DND-41 (cell line): ENCODE results near the gene MFSD11.

ENCODE experiments used
- ATAC-seq: fragments of 200-7000 bp; cut with Tn5 transposase; 3 replicates; pipeline ENCODE4 v1.9.1; 2021; ENCODE audit warnings: low read depth; ENCODE audit not compliant: insufficient read depth
- DNase-seq: peaks from one replicate; pipeline ENCODE4 v3.0.0-alpha.2; 2020
- H2AFZ ChIP-seq: 2 replicates; pipeline ENCODE4 v1.6.0; 2012; ENCODE audit warnings: low read depth, low read length
- H3K27ac ChIP-seq: 2 replicates; pipeline ENCODE4 v1.5.1; 2012; ENCODE audit warnings: low read length, inconsistent platforms
- H3K27me3 ChIP-seq: fragments of 200-600 bp; sonication (generic); 2 replicates; pipeline ENCODE4 v1.6.0; 2012; ENCODE audit warnings: low read length, mild to moderate bottlenecking, inconsistent platforms; ENCODE audit not compliant: insufficient read depth, poor library complexity
- H3K36me3 ChIP-seq: 2 replicates; pipeline ENCODE4 v1.5.1; 2012; ENCODE audit warnings: low read length, inconsistent platforms; ENCODE audit not compliant: insufficient read depth
- H3K4me1 ChIP-seq: 2 replicates; pipeline ENCODE4 v1.5.1; 2012; ENCODE audit warnings: mild to moderate bottlenecking, low read length; ENCODE audit not compliant: insufficient read depth
- H3K4me2 ChIP-seq: 2 replicates; pipeline ENCODE4 v1.6.0; 2012; ENCODE audit warnings: mild to moderate bottlenecking, moderate library complexity, low read length, inconsistent platforms; ENCODE audit not compliant: insufficient read depth
- H3K4me3 ChIP-seq, 2 experiments: fragments of 200-600 bp in 1 of 2; shearing (Covaris generic) in 1 of 2; 2 replicates each; pipeline ENCODE4 v1.5.1; 2012 to 2016; ENCODE audit warnings: inconsistent platforms in 2 of 2, low read length in 2 of 2, mild to moderate bottlenecking in 2 of 2, low read depth in 1 of 2, moderate library complexity in 1 of 2
- H3K79me2 ChIP-seq: 2 replicates; pipeline ENCODE4 v1.6.0; 2012; ENCODE audit warnings: low read length, inconsistent platforms; ENCODE audit not compliant: insufficient read depth
- H3K9ac ChIP-seq: 2 replicates; pipeline ENCODE4 v1.6.0; 2012; ENCODE audit warnings: low read depth, mild to moderate bottlenecking, inconsistent platforms, low read length, moderate library complexity
- H3K9me3 ChIP-seq: 2 replicates; pipeline ENCODE4 v1.5.1; 2012; ENCODE audit warnings: low read length, moderate library complexity, mild to moderate bottlenecking, inconsistent platforms; ENCODE audit not compliant: insufficient read depth, severe bottlenecking
- H4K20me1 ChIP-seq: 2 replicates; pipeline ENCODE4 v1.6.0; 2012; ENCODE audit warnings: low read length; ENCODE audit not compliant: insufficient read depth
- EZH2 ChIP-seq: IDR thresholded peaks from 3 replicates; pipeline ENCODE4 v1.6.1; 2012; ENCODE audit warnings: borderline replicate concordance, low read depth, mild to moderate bottlenecking, moderate library complexity, low read length, inconsistent platforms; ENCODE audit not compliant: severe bottlenecking
- TF ChIP-seq, protein P1 (sequence below): IDR thresholded peaks from 2 replicates; pipeline ENCODE4 v1.5.1; 2012; ENCODE audit warnings: borderline replicate concordance, low read length, moderate library complexity, mild to moderate bottlenecking; ENCODE audit not compliant: poor library complexity, severe bottlenecking; ENCODE audit errors: extremely low read depth

Gene MFSD11

DNA sequence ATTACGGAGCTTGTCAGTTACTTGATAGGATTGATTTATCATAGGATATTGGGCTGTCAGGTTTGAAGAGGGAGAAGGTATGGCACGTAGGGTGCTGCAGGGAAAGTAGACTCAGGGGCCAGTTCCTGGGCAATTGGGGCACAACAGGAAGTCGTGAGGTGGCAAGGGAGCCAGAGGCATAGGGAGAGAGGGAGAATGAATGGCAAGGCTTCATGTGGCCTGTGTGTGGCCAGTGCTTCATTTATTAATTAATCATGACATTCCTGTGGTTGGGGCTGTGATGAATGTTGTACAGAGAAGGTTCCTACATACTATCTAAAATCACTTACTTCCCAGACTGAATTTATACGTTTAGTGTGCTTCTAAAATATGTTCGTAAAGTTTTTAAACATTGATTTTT is 19.3 kb downstream of the MFSD11 start:
- no peak overlapping the region for H3K27ac ChIP-seq
- H3K9ac ChIP-seq, result no peak overlapping the region
- H2AFZ ChIP-seq, result no peak overlapping the region
- H3K79me2 ChIP-seq, result no peaks in the 10 kb centered on the region
- no peak overlapping the region for H3K4me3 ChIP-seq
- ATAC-seq, result no peak
- no peak overlapping the region for H3K4me2 ChIP-seq
- no peaks in the 10 kb centered on the region for H3K9me3 ChIP-seq
- no peaks in the 10 kb centered on the region for H4K20me1 ChIP-seq
- no peaks in the 10 kb centered on the region for H3K27me3 ChIP-seq
- H3K4me1 ChIP-seq, result peaks cover 20% of the 10 kb centered on the region
- TF ChIP-seq EZH2, result no peak
- TF ChIP-seq, protein P1, sequence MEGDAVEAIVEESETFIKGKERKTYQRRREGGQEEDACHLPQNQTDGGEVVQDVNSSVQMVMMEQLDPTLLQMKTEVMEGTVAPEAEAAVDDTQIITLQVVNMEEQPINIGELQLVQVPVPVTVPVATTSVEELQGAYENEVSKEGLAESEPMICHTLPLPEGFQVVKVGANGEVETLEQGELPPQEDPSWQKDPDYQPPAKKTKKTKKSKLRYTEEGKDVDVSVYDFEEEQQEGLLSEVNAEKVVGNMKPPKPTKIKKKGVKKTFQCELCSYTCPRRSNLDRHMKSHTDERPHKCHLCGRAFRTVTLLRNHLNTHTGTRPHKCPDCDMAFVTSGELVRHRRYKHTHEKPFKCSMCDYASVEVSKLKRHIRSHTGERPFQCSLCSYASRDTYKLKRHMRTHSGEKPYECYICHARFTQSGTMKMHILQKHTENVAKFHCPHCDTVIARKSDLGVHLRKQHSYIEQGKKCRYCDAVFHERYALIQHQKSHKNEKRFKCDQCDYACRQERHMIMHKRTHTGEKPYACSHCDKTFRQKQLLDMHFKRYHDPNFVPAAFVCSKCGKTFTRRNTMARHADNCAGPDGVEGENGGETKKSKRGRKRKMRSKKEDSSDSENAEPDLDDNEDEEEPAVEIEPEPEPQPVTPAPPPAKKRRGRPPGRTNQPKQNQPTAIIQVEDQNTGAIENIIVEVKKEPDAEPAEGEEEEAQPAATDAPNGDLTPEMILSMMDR, result no peak
- peaks cover 31% of the 10 kb centered on the region for H3K36me3 ChIP-seq
- no peak for DNase-seq

DNA sequence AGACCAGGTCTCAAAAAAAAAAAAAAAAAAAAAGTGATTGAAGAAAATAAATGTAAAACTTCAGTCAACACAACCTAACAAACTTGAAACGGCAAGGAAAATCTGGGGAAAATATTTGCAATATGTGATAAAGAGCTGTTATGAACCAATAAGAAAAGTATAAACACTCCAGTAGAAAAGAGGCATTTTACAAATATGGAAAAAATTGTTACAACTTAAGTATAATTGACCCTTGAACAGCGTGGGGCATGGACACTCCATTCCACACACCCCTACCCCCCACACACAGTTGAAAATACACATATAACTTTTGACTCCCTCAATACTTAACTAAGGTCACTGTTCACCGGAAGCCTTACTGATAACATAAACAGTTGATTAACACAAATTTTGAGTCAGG is 20.7 kb downstream of the MFSD11 start:
- Histone ChIP-seq H3K79me2 (no peaks in the 10 kb centered on the region), H3K36me3 (peaks cover 28% of the 10 kb centered on the region), H4K20me1 (no peaks in the 10 kb centered on the region)

DNA sequence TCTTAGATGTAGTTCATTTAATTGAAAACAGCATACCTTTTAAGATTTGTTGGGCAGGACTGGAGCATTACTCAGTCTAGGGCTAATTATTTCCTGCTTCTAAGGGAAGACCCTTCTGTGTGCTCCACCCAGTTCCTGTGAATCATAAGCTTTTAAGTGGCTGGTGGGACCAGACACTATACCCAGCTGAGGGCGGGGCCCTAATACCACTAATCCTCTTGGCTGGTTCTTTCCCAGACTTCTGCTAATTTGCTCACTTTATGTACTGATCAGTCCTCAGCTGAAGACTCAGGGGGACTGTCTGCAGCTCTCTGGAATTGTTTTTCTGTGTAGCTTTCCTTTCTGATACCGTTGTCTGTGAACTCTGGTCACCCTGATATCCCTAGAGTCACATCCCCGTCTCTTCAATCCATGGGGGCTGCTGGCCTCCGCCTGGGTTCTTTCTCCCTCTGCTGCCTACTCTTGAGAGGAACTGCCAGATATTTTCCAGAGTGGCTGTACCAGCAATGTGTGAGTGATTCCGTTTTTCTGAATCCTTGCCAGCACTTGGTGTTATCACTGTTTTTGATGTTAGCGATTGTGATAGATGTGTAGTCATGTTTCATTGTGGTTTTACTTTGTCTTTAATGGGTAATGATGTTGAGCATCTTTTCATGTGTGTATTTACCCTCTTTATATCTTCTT is 35.1 kb downstream of the MFSD11 start:
- Histone ChIP-seq H3K9ac (peak overlapping the region; percentile 36; the same call in 1 of the 2 replicates), H3K27me3 (no peaks in the 10 kb centered on the region), H3K79me2 (no peaks in the 10 kb centered on the region), H2AFZ (peak overlapping the region; percentile 61), H3K4me2 (peak overlapping the region; percentile 45), H3K4me1 (peaks cover 17% of the 10 kb centered on the region), H4K20me1 (no peaks in the 10 kb centered on the region), H3K36me3 (peaks cover 40% of the 10 kb centered on the region), H3K4me3 (peak overlapping the region in 1 of 2 experiments; percentile 45; a peak in 2 of 4 replicates), H3K9me3 (no peaks in the 10 kb centered on the region), H3K27ac (peak overlapping the region; percentile 64)
- TF ChIP-seq, protein P1, result no peak
- no peak for TF ChIP-seq EZH2
- DNase-seq (peak; percentile 78), ATAC-seq (peak; percentile 100)

More for the DNA sequence above, 20.7 kb downstream of the MFSD11 start:
- no peak overlapping the region for H3K27ac ChIP-seq
- DNase-seq (no peak), ATAC-seq (no peak)
- H2AFZ ChIP-seq, result no peak overlapping the region
- H3K9ac ChIP-seq, result no peak overlapping the region
- H3K27me3 ChIP-seq, result no peaks in the 10 kb centered on the region
- H3K4me1 ChIP-seq, result peaks cover 7% of the 10 kb centered on the region
- H3K9me3 ChIP-seq, result no peaks in the 10 kb centered on the region
- H3K4me2 ChIP-seq, result no peak overlapping the region
- no peak overlapping the region for H3K4me3 ChIP-seq
- TF ChIP-seq, protein P1, result no peak
- TF ChIP-seq EZH2, result no peak
